AG04450 (cell line): Measurements from ENCODE around the gene SERPINI2. TPM values are rescaled to one million over a fixed set of nuclear protein-coding genes. Genes with fewer than 3 reads are reported as not detected.

ENCODE experiments used
- CTCF ChIA-PET: fragments of 300-600, 350-600 bp; formaldehyde crosslinking; extraction: SDS; loops from one replicate; lab custom pipeline; 2022; ENCODE audit warnings: antibody characterized with exemption, inconsistent platforms; lab: Charles Lee
- POLR2A ChIA-PET: fragments of 350-600 bp; formaldehyde crosslinking; extraction: SDS; loops from one replicate; lab custom pipeline; 2021; ENCODE audit warnings: antibody characterized with exemption, inconsistent platforms; lab: Yijun Ruan, JAX
- DNase-seq: peaks from one replicate; pipeline ENCODE4 v3.0.0-alpha.2; 2011; ENCODE audit warnings: low read depth, low spot score
- H3K27ac ChIP-seq: one replicate; pipeline ENCODE4 v1.5.1; 2012; ENCODE audit warnings: low read depth, low read length, control low read depth
- H3K27me3 ChIP-seq: one replicate; pipeline ENCODE4 v1.6.0; 2012; ENCODE audit warnings: low read length; ENCODE audit not compliant: control insufficient read depth, insufficient read depth
- H3K4me3 ChIP-seq: 2 replicates; pipeline ENCODE4 v1.5.1; 2011; ENCODE audit warnings: mild to moderate bottlenecking, low read depth, low read length, control low read depth
- H3K9me3 ChIP-seq: 2 replicates; pipeline ENCODE4 v1.5.1; 2012; ENCODE audit warnings: low read length; ENCODE audit not compliant: control insufficient read depth, insufficient read depth
- polyA plus RNA-seq: library from polyadenylated mRNA; depleted of rRNA; stranded (reverse); fragments of >200 nt; gene quantifications from 2 replicates; pipeline ENCODE4 v1.2.3, GENCODE V29; 2011
- TF ChIP-seq, protein P1 (sequence below): IDR thresholded peaks from 2 replicates; pipeline ENCODE4 v1.5.1; 2011; ENCODE audit warnings: low read depth, low read length, control low read depth, inconsistent platforms

Gene SERPINI2
- polyA plus RNA-seq, 1 experiment, result not detected

DNA sequence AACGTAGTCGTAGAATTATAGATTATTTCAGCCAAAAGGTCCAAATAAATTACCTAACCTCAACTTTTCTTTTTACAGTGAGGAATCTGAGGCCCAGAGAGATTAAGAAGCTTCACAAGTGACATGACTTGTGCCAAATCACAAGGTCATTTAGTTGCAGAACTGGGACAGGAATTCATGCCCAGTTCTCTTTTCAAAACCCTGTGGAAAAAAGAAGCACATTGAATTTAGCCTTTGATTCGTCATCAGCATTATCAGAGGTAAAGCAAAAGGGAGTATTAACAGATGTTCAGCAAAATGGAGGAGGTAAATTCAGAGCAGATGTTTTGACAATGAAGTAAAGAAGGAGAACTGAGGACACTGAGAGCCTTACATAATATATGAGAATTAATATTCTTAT, 4.5 kb downstream of the SERPINI2 start:
- Histone ChIP-seq H3K27me3 (no peaks in the 10 kb centered on the region), H3K9me3 (no peaks in the 10 kb centered on the region), H3K27ac (no peak overlapping the region), H3K4me3 (no peak overlapping the region)
- ChIA-PET POLR2A (no interaction called here), CTCF (no interaction called here)
- DNase-seq, result no peak
- TF ChIP-seq, protein P1, sequence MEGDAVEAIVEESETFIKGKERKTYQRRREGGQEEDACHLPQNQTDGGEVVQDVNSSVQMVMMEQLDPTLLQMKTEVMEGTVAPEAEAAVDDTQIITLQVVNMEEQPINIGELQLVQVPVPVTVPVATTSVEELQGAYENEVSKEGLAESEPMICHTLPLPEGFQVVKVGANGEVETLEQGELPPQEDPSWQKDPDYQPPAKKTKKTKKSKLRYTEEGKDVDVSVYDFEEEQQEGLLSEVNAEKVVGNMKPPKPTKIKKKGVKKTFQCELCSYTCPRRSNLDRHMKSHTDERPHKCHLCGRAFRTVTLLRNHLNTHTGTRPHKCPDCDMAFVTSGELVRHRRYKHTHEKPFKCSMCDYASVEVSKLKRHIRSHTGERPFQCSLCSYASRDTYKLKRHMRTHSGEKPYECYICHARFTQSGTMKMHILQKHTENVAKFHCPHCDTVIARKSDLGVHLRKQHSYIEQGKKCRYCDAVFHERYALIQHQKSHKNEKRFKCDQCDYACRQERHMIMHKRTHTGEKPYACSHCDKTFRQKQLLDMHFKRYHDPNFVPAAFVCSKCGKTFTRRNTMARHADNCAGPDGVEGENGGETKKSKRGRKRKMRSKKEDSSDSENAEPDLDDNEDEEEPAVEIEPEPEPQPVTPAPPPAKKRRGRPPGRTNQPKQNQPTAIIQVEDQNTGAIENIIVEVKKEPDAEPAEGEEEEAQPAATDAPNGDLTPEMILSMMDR, result no peak

DNA sequence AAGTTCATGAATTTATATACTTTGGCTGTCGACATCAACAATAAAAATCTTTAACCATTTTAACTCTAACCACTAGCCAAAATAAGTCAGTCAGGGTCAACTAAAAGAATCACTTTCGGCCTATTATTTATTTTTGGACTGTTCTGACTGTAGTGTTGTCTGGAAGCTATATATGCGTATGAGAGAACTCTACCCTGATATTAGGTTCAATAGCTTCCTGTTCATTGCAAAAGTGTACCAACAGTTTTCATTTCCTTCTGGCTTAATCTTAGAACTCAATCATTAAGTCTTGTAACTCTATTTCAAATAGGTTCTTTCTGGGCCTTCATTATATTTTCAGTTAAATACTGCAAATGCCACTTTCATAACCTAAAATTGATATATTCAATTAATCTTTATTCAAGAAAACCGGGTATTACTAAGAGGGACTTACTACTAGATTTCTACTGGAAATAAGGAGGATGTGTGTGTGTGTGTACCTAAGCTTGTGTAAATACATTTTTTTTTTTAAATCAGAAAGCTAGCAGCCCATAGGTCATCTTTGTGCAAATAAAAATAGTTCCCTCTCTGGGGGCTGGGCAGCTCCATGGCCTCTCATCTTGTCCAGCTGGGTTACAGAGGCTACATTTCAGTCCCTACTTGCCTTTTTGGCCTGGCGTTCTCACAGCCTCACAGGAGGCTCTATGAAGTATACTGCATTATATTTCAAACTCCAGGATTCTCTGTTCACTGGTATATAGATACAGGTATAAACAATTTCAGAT, 5.8 kb downstream of the SERPINI2 start:
- TF ChIP-seq, protein P1, result no peak
- POLR2A ChIA-PET, result no interaction called here
- DNase-seq, result no peak
- Histone ChIP-seq H3K9me3 (no peaks in the 10 kb centered on the region), H3K27ac (no peak overlapping the region), H3K4me3 (no peak overlapping the region), H3K27me3 (no peaks in the 10 kb centered on the region)
- CTCF ChIA-PET, result no interaction called here

- no peaks in the 10 kb centered on the region for H3K27me3 ChIP-seq
- no peak overlapping the region for H3K27ac ChIP-seq
- TF ChIP-seq, protein P1, result no peak
- no peaks in the 10 kb centered on the region for H3K9me3 ChIP-seq
- no peak for DNase-seq
- H3K4me3 ChIP-seq, result no peak overlapping the region
- ChIA-PET CTCF (no interaction called here), POLR2A (no interaction called here)
These were observed 6.9 kb downstream of the SERPINI2 start for GRCh38 chr3:167466966-167467365.

DNA sequence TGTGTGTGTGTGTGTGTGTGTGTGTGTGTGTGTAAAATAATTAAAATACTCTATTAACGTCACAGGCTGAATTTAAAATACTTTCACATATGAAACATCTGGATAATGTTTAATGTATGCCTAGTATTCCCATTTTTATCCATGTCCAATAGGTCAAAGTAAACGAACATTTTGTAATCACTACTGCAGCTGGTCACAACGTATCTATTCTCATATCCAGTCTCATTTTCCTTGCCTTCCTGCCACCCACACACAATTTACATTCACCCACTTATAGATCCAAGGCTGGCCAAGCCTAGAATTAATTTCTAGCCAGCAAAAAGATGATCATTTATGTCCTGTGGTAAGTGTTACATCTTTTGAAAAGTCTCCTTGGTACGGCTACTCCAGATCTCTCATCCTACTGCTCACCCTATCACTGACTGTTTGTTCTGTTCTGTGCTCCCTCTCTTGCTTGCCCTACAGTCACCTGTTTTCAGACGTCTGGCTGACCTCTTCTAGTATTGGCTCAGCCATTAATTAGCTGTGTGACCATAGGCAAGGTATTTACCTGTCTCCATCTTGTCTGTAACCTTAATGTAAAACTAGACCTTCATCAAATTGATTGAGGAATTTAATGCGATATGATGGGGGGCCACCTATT, 17.6 kb downstream of the SERPINI2 start:
- Histone ChIP-seq H3K27me3 (no peaks in the 10 kb centered on the region), H3K4me3 (no peak overlapping the region), H3K9me3 (no peaks in the 10 kb centered on the region; the same call in 1 of the 2 replicates), H3K27ac (no peak overlapping the region)
- POLR2A ChIA-PET, result no interaction called here
- CTCF ChIA-PET, result no interaction called here
- no peak for DNase-seq
- TF ChIP-seq, protein P1, result no peak

GRCh38 chr3:167453815-167454214, 20.0 kb downstream of the SERPINI2 start:
- Histone ChIP-seq H3K27ac (no peak overlapping the region), H3K9me3 (no peaks in the 10 kb centered on the region), H3K27me3 (no peaks in the 10 kb centered on the region), H3K4me3 (no peak overlapping the region)
- CTCF ChIA-PET, result no interaction called here
- TF ChIP-seq, protein P1, result no peak
- no peak for DNase-seq
- POLR2A ChIA-PET, result no interaction called here
